Esophagus (tissue), 2 donors: Measurements from ENCODE around the gene MTMR3. TPM values are rescaled to one million over a fixed set of nuclear protein-coding genes. Genes with fewer than 3 reads are reported as not detected.
"Not testable (repeated sequence)": the region's sequence is repeated elsewhere in the genome, so short reads cannot be mapped to it uniquely, and the experiment has no call there.

Source experiments
- H3K27ac ChIP-seq, 2 donors: one replicate each; pipeline ENCODE4 v1.5.1; 2013; ENCODE audit warnings: low read depth in 2 of 2, mild to moderate bottlenecking in 2 of 2, inconsistent platforms in 1 of 2, low read length in 1 of 2, moderate library complexity in 1 of 2
- H3K27me3 ChIP-seq, 2 donors: one replicate each; pipeline ENCODE4 v1.6.1; 2013; ENCODE audit warnings: low read length in 2 of 2, control low read depth in 1 of 2, mild to moderate bottlenecking in 1 of 2; ENCODE audit not compliant: insufficient read depth in 2 of 2, control insufficient read depth in 1 of 2
- H3K36me3 ChIP-seq, 2 donors: one replicate each; pipeline ENCODE4 v1.6.1; 2013; ENCODE audit warnings: low read length in 1 of 2; ENCODE audit not compliant: control insufficient read depth in 2 of 2, insufficient read depth in 2 of 2
- H3K4me1 ChIP-seq, 2 donors: one replicate each; pipeline ENCODE4 v1.6.1; 2013; ENCODE audit warnings: low read length in 1 of 2; ENCODE audit not compliant: control insufficient read depth in 2 of 2, insufficient read depth in 2 of 2
- H3K4me3 ChIP-seq, 2 donors: one replicate each; pipeline ENCODE4 v1.5.1; 2013; ENCODE audit warnings: low read length in 2 of 2, mild to moderate bottlenecking in 2 of 2, low read depth in 1 of 2, moderate library complexity in 1 of 2
- H3K9me3 ChIP-seq, 2 donors: one replicate each; pipeline ENCODE4 v1.6.1; 2013; ENCODE audit warnings: mild to moderate bottlenecking in 2 of 2, low read depth in 1 of 2, low read length in 1 of 2, moderate library complexity in 1 of 2; ENCODE audit not compliant: control insufficient read depth in 2 of 2, insufficient read depth in 1 of 2
- WGBS, 2 donors: extraction: QIAGEN DNeasy Blood & Tissue Kit; methylation state at CpG; one replicate each; pipeline ENCODE4 v1.1.7; 2013; 5-methylcytosine and 5-hydroxymethylcytosine counted together
- polyA plus RNA-seq, 2 donors: library from polyadenylated mRNA; stranded (reverse); fragments of 200-250 nt; gene quantifications; one replicate each; pipeline ENCODE4 v1.2.3, GENCODE V29; 2013
- donor health status: healthy with polysubstance abuse.
- donor health status: Bipolar disorder and iron deficiency.

MTMR3 gene
- polyA plus RNA-seq, 2 donors, result 15.3 to 28.3 TPM

GRCh38 chr22:29842740-29843139 lies 40.2 kb upstream of the MTMR3 start:
- Histone ChIP-seq H3K9me3 (no peaks in the 10 kb centered on the region), H3K27ac (peak overlapping the region in 1 of 2 donors; percentile 58), H3K4me3 (no peak overlapping the region), H3K4me1 (no peaks in the 10 kb centered on the region), H3K27me3 (no peaks in the 10 kb centered on the region), H3K36me3 (no peaks in the 10 kb centered on the region)
- WGBS, 2 donors, result 31 to 69% methylated on average over 2 of the region's 2 CpGs

- no peak overlapping the region for H3K27ac ChIP-seq
- H3K9me3 ChIP-seq, result no peaks in the 10 kb centered on the region
- no peak overlapping the region for H3K4me3 ChIP-seq
- H3K36me3 ChIP-seq, result no peaks in the 10 kb centered on the region
- peaks cover 0 to 2% of the 10 kb centered on the region in 2 donors for H3K4me1 ChIP-seq
- H3K27me3 ChIP-seq, result no peaks in the 10 kb centered on the region
- WGBS, 2 donors, result 94 to 100% methylated on average over 2 of the region's 2 CpGs
Observed at GRCh38 chr22:29846290-29846689, 36.7 kb upstream of the MTMR3 start.

GRCh38 chr22:29848111-29848510 lies 34.9 kb upstream of the MTMR3 start:
- Histone ChIP-seq H3K36me3 (no peaks in the 10 kb centered on the region), H3K9me3 (no peaks in the 10 kb centered on the region), H3K27ac (no peak overlapping the region), H3K4me3 (no peak overlapping the region), H3K4me1 (peaks cover 0 to 2% of the 10 kb centered on the region in 2 donors), H3K27me3 (no peaks in the 10 kb centered on the region)
- WGBS, 2 donors, result 61 to 64% methylated on average over 3 of the region's 3 CpGs

- H3K36me3 ChIP-seq, result no peaks in the 10 kb centered on the region
- H3K4me1 ChIP-seq, result peaks cover 0 to 2% of the 10 kb centered on the region in 2 donors
- no peaks in the 10 kb centered on the region for H3K27me3 ChIP-seq
- H3K9me3 ChIP-seq, result no peaks in the 10 kb centered on the region
- H3K4me3 ChIP-seq, result no peak overlapping the region
- 81 to 89% methylated on average over 3 of the region's 3 CpGs for WGBS, 2 donors
- no peak overlapping the region for H3K27ac ChIP-seq
Observed at GRCh38 chr22:29854432-29854831, 28.5 kb upstream of the MTMR3 start.

GRCh38 chr22:29855611-29856181 lies 27.3 kb upstream of the MTMR3 start:
- Histone ChIP-seq H3K36me3 (no peaks in the 10 kb centered on the region), H3K4me3 (no peak overlapping the region), H3K27ac (no peak overlapping the region), H3K4me1 (peaks cover 0 to 2% of the 10 kb centered on the region in 2 donors), H3K27me3 (no peaks in the 10 kb centered on the region), H3K9me3 (no peaks in the 10 kb centered on the region)
- WGBS, 2 donors, result 56 to 59% methylated on average over 10 of the region's 10 CpGs

GRCh38 chr22:29856496-29856895 lies 26.5 kb upstream of the MTMR3 start:
- Histone ChIP-seq H3K27ac (no peak overlapping the region), H3K27me3 (no peaks in the 10 kb centered on the region), H3K4me1 (no peaks in the 10 kb centered on the region), H3K9me3 (no peaks in the 10 kb centered on the region), H3K4me3 (no peak overlapping the region), H3K36me3 (no peaks in the 10 kb centered on the region)
- 64 to 73% methylated on average over 3 of the region's 3 CpGs for WGBS, 2 donors

GRCh38 chr22:29859030-29859429 lies 23.9 kb upstream of the MTMR3 start:
- H3K27me3 ChIP-seq, H3K9me3 ChIP-seq, H3K27ac ChIP-seq, H3K36me3 ChIP-seq, H3K4me1 ChIP-seq, H3K4me3 ChIP-seq: not testable (repeated sequence)
- WGBS, 2 donors, result 75 to 83% methylated on average over 9 of the region's 9 CpGs

GRCh38 chr22:29860006-29860766 lies 22.8 kb upstream of the MTMR3 start:
- Histone ChIP-seq H3K27ac (no peak overlapping the region), H3K4me3 (no peak overlapping the region), H3K36me3 (no peaks in the 10 kb centered on the region), H3K9me3 (no peaks in the 10 kb centered on the region), H3K4me1 (no peaks in the 10 kb centered on the region), H3K27me3 (no peaks in the 10 kb centered on the region)
- WGBS, 2 donors, result 73 to 74% methylated on average over 2 of the region's 2 CpGs

GRCh38 chr22:29861672-29862297 lies 21.2 kb upstream of the MTMR3 start:
- Histone ChIP-seq H3K27me3 (no peaks in the 10 kb centered on the region), H3K27ac (no peak overlapping the region), H3K9me3 (no peaks in the 10 kb centered on the region)

More at GRCh38 chr22:29861672-29862297, 21.2 kb upstream of the MTMR3 start:
- H3K4me1 ChIP-seq, result no peaks in the 10 kb centered on the region
- H3K36me3 ChIP-seq, result no peaks in the 10 kb centered on the region
- H3K4me3 ChIP-seq, result no peak overlapping the region
- WGBS, 2 donors, result 91 to 92% methylated on average over 2 of the region's 2 CpGs
